COLO668 (cell line): ENCODE data around the gene ARHGEF17.
A peak's percentile ranks its signal among the peaks of the same experiment; 100 is the strongest.
"Not testable (repeated sequence)": the region's sequence is repeated elsewhere in the genome, so short reads cannot be mapped to it uniquely, and the experiment has no call there.

ENCODE experiments used
- DNase-seq: peaks from one replicate; lab custom pipeline; 2025; ENCODE audit not compliant: unreplicated experiment; lab: John Stamatoyannopoulos, UW

ARHGEF17 gene

GRCh38 chr11:73271936-73272679 is 36.0 kb upstream of the ARHGEF17 start, which contains the start of gene P2RY6:
Gene P2RY6, plus strand, starts transcription at chr11:73272338. Its CDS starts 24,181 bp downstream, at chr11:73296519.
- DNase-seq = peak; percentile 30

GRCh38 chr11:73272680-73273038 is 35.4 kb upstream of the ARHGEF17 start:
- no peak for DNase-seq

GRCh38 chr11:73273222-73273895 is 34.7 kb upstream of the ARHGEF17 start:
- DNase-seq = no peak

GRCh38 chr11:73274191-73274590 is 33.9 kb upstream of the ARHGEF17 start:
- DNase-seq = not testable (repeated sequence)

DNA sequence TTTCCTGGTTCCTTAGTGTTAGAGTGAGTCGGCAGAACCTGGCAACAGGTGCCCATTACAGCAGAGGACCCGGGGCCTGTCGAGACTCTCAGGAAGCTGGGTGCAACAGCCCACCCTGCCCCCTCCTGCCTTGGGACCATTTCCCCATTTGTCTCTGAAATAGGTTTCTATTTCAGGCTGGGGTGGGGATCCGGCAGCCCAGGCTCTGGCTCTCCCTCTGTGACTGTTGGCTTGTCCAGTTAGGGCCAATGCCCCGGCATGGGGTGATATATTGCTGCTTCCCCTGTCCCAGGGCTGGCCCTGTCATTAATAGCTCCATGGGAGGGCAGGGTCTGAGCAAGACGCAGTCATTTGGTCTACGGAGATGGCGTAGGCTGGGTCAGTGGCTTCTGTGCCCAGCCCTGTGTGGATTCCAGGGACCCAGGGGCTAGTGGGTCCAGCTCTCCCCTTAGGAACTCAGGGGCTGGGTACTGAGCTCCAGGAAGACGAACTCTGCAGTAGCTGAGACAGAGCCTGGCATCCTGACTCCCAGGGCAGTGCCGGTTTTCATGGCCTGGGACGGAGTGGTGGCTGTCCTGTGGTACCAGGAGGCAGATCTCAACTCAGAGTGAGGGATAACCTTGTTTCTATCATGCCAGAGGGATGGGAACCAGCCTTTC is 33.2 kb upstream of the ARHGEF17 start:
- DNase-seq = no peak

GRCh38 chr11:73275381-73275750 is 32.7 kb upstream of the ARHGEF17 start:
- DNase-seq = no peak

- DNase-seq = no peak
These were observed 30.6 kb upstream of the ARHGEF17 start for GRCh38 chr11:73277467-73277866.

DNA sequence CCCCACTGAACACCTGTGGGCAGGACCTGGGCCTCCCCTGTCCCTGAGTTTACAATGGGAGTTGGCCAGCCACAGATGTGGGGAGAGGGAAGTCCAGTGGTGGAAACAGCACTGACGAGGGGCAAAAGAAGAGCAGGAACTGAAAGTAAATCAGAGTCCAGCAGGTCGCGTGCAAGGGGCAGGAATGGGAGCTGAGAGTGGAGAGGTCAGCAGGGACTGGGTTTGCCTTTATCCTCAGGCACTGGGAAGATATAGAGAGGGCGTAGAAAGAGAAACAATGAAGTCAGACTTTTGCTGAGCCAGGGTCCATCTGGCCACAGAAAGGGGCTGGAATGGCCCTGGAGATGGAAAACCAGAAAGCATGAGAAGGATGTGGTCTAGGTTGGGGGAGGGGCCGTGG is 27.4 kb upstream of the ARHGEF17 start:
- no peak for DNase-seq

GRCh38 chr11:73281201-73281741 is 26.8 kb upstream of the ARHGEF17 start:
- DNase-seq = no peak

GRCh38 chr11:73281796-73282660 is 26.0 kb upstream of the ARHGEF17 start:
- DNase-seq = no peak

DNA sequence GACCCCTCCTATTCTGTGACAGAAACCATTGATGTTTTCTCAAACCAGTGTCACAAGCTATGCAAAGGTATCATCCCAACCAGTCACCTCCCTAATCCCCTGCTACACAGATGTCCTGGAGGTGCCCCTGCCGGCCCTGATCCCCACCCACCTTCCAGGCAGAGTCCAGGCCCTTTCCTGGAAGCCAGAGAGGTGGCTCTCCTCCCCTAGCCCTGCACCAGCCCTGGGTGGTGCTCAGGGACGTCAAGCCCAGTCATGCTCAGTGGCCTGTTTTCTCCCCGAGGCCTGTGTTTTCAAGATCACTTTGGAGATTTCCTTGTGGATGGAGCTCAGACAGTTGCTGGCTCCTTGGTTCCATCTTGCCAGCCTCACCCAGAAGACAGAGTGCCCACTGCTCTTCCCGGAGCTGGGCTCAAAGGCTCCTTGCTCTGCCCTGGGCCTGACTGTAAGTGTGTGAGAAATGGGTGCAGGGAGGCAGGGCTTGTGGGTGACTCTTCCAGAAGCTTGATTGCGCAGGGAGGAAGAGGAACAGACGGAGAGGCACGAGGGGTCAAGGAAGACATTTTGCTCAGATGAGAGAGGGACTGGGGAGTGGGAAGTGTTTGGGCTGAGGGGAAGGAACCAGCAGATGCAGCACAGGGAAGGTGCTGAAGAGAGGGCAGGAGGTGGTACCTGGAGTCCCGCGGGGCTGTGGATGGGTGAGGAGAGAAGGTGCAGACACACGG is 24.6 kb upstream of the ARHGEF17 start:
- no peak for DNase-seq

GRCh38 chr11:73284106-73284505 is 24.0 kb upstream of the ARHGEF17 start:
- no peak for DNase-seq

DNA sequence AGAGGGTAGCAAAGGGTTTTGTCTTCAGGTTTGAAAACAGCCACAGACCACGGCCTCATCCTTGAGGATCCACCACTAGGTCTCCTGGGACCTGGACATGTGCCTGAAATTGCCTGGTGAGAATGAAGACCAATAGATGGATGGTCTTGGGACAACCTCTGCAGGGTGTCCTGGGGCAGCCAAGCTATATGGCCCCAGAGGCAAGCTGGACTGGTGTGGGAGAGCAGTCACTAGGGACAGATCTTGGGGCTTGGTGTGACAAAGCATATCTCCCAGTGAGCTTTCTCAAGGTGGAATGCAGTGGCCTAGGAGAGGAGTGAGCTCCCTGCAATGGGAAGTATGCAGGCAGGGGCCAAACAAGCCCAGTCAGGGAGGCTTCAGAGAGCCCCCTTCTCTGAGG is 22.4 kb upstream of the ARHGEF17 start:
- DNase-seq = no peak

DNA sequence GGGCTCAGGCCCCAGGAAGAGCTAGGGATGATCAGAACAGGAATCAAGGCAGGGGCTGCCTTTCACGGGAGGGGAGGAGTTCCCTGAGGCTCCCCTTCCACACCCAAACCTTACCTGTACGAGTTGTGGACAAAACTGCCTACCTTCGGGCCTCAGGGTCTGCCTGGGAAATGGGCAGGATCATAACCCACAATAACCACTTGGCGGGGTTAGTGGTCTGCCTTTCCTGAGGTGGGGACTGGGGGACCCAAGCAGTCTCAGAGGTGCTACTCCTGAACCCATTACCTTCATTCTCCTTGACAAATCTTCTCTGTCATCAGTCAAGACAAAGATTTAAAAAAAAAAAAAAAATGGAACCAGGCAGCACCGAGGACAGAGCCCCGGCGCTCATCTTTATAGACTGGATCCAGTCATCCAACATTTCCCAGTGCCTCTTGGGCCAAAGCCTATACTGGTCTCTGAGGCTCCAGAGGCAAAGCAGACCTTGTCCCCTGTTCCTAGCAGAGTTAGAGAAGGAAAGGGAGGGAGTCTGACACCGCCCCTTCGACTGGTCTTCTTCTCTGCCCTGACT is 21.8 kb upstream of the ARHGEF17 start:
- DNase-seq = no peak

- no peak for DNase-seq
These were observed 20.5 kb upstream of the ARHGEF17 start for GRCh38 chr11:73287400-73288101.

DNA sequence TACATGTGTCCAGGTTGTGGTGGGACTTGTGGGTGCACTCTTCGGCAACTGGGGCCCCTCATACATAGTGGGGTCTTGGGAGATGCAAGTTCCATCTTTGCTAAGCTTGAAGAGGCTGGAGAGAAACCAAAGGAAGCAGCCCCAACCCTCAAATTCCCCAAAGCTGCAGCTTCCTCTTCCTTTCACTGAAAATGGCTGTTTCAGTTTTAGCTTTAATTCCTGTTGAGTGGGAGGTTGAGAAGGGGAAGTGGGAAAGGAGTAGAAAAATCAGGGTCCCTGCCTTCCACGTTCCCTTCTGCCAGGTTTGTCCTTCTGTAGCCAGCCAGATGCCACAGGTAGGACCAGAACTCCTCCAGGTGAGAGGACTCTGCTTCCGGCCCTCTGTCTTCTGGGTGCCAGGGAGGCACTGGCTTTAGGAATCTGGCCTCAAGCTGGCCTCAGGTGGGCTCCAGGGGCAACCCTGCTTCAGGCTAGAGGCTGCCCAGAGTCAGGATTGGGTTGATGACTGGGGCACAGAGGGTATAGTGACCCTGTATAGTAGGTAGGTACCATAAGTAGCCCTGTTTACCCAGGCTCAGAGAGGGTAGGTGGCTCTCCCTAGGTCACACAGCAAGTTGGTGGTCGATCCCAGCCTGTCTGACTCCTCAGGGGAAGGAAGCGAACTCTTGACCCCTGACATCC is 19.7 kb upstream of the ARHGEF17 start:
- no peak for DNase-seq

GRCh38 chr11:73288873-73289707 is 19.0 kb upstream of the ARHGEF17 start:
- peak; percentile 25 for DNase-seq

- no peak for DNase-seq
These were observed 17.5 kb upstream of the ARHGEF17 start for GRCh38 chr11:73290536-73290935.
